Testis (tissue), 3 donors: ENCODE measurements around the gene TEX2. TPM values are rescaled to one million over a fixed set of nuclear protein-coding genes. Genes with fewer than 3 reads are reported as not detected.
A peak's percentile ranks its signal among the peaks of the same experiment; 100 is the strongest.
"Not testable (repeated sequence)": the region's sequence is repeated elsewhere in the genome, so short reads cannot be mapped to it uniquely, and the experiment has no call there.

Source experiments
- DNase-seq: peaks from one replicate; pipeline ENCODE4 v3.0.0-alpha.2; 2019
- H3K27ac ChIP-seq, 2 donors: fragments of 200-600 bp; sonication (generic); one replicate each; pipeline ENCODE4 v1.5.1; 2019
- H3K27me3 ChIP-seq: fragments of 200-600 bp; sonication (generic); one replicate; pipeline ENCODE4 v1.5.1; 2019
- H3K36me3 ChIP-seq: fragments of 200-600 bp; sonication (generic); one replicate; pipeline ENCODE4 v1.5.1; 2017; ENCODE audit warnings: low read depth; ENCODE audit errors: missing control alignments
- H3K4me1 ChIP-seq: fragments of 200-600 bp; sonication (generic); one replicate; pipeline ENCODE4 v1.5.1; 2019
- H3K4me3 ChIP-seq, 2 donors: fragments of 200-600 bp; sonication (generic); one replicate each; pipeline ENCODE4 v1.5.1; 2017 to 2019
- H3K9me3 ChIP-seq: fragments of 200-600 bp; sonication (generic); one replicate; pipeline ENCODE4 v1.5.1; 2017
- CTCF ChIP-seq, 3 experiments: fragments of 450-650 bp in 2 of 3; fragments of 200-600 bp in 1 of 3; sonication (generic) in 1 of 3; IDR thresholded peaks; one replicate each; pipeline ENCODE4 v1.5.1; 2016 to 2019; ENCODE audit warnings: antibody characterized with exemption in 3 of 3, mild to moderate bottlenecking in 2 of 3, moderate library complexity in 1 of 3
- POLR2A ChIP-seq: fragments of 450-650 bp; IDR thresholded peaks from one replicate; pipeline ENCODE4 v1.6.1; 2017; ENCODE audit warnings: antibody characterized with exemption, mild to moderate bottlenecking, moderate library complexity
- WGBS, 2 donors: methylation state at CpG; one replicate each; pipeline ENCODE4 v1.1.5; 2018; 5-methylcytosine and 5-hydroxymethylcytosine counted together
- intact Hi-C: fragments of 100-400 bp; cut with DNase I; formaldehyde crosslinking; loops from one replicate; pipeline ENCODE4 v1.15.1; 2023; ENCODE audit warnings: low total_unique reads
- polyA plus RNA-seq: library from polyadenylated mRNA; stranded (reverse); fragments of 350-450 nt; fragmentation: Illumina TruSeq; extraction: RNeasy Lipid Tissue Mini Kit (QIAGEN cat#74804); gene quantifications from one replicate; pipeline ENCODE4 v1.2.3, GENCODE V29; 2014; ENCODE audit warnings: low read depth, low replicate concordance; ENCODE audit not compliant: insufficient read depth
- total RNA-seq, 2 donors: library from RNA; depleted of rRNA; stranded (reverse); fragments of >200 nt; gene quantifications; one replicate each; pipeline ENCODE4 v1.2.3, GENCODE V29; 2016

The TEX2 gene
- total and polyA plus RNA-seq, 3 donors from 2014 or later = 66.0 to 136 (median 99.9) TPM

GRCh38 chr17:64183815-64184214 is 79.2 kb downstream of the TEX2 start:
- Histone ChIP-seq H3K27me3 (no peaks in the 10 kb centered on the region), H3K27ac (no peak overlapping the region), H3K4me3 (no peak overlapping the region), H3K9me3 (no peaks in the 10 kb centered on the region), H3K4me1 (peaks cover 12% of the 10 kb centered on the region), H3K36me3 (no peaks in the 10 kb centered on the region)
- no peak for DNase-seq
- WGBS, 2 donors = 90% methylated on average over 4 of the region's 4 CpGs
- TF ChIP-seq CTCF (IDR thresholded peaks at IDR 0.05) (no peak), POLR2A (no peak)
- intact Hi-C loops = no loop called here

GRCh38 chr17:64182325-64183012 is 80.6 kb downstream of the TEX2 start:
- intact Hi-C loops = no loop called here
- H3K27me3 ChIP-seq = no peaks in the 10 kb centered on the region

GRCh38 chr17:64180089-64181073 is 82.7 kb downstream of the TEX2 start:
- Histone ChIP-seq H3K9me3 (no peaks in the 10 kb centered on the region), H3K4me1 (peaks cover 19% of the 10 kb centered on the region), H3K27ac (peak overlapping the region in 1 of 2 donors; percentile 23), H3K27me3 (no peaks in the 10 kb centered on the region), H3K36me3 (no peaks in the 10 kb centered on the region), H3K4me3 (no peak overlapping the region)
- intact Hi-C loops = no loop called here
- TF ChIP-seq POLR2A = no peak
- no peak for DNase-seq
- 48 to 51% methylated on average over 11 of the region's 11 CpGs for WGBS, 2 donors

More at GRCh38 chr17:64182325-64183012, 80.6 kb downstream of the TEX2 start:
- H3K36me3 ChIP-seq = no peaks in the 10 kb centered on the region
- no peak overlapping the region for H3K4me3 ChIP-seq
- peaks cover 12% of the 10 kb centered on the region for H3K4me1 ChIP-seq
- no peak for TF ChIP-seq CTCF (IDR thresholded peaks at IDR 0.05)
- no peak for TF ChIP-seq POLR2A
- H3K27ac ChIP-seq = no peak overlapping the region
- DNase-seq = no peak
- H3K9me3 ChIP-seq = no peaks in the 10 kb centered on the region
- 92 to 95% methylated on average over 3 of the region's 3 CpGs for WGBS, 2 donors

GRCh38 chr17:64179024-64179423 is 84.0 kb downstream of the TEX2 start:
- intact Hi-C loops = not testable (repeated sequence)

GRCh38 chr17:64178011-64178825 is 84.8 kb downstream of the TEX2 start:
- H3K36me3 ChIP-seq = no peaks in the 10 kb centered on the region
- peaks cover 22% of the 10 kb centered on the region for H3K4me1 ChIP-seq
- no peak for TF ChIP-seq POLR2A
- no peak for TF ChIP-seq CTCF (IDR thresholded peaks at IDR 0.05)
- no peak overlapping the region for H3K4me3 ChIP-seq
- H3K27me3 ChIP-seq = no peaks in the 10 kb centered on the region
- no peaks in the 10 kb centered on the region for H3K9me3 ChIP-seq
- 66 to 71% methylated on average over 9 of the region's 9 CpGs for WGBS, 2 donors
- DNase-seq = no peak
- intact Hi-C loops = no loop called here
- no peak overlapping the region for H3K27ac ChIP-seq

More at GRCh38 chr17:64179024-64179423, 84.0 kb downstream of the TEX2 start:
- H3K9me3 ChIP-seq, H3K36me3 ChIP-seq, H3K27ac ChIP-seq, H3K4me3 ChIP-seq, H3K27me3 ChIP-seq: not testable (repeated sequence)
- H3K4me1 ChIP-seq = peaks cover 22% of the 10 kb centered on the region
- 41 to 52% methylated on average over 3 to 4 of the region's 4 CpGs for WGBS, 2 donors
- peak; percentile 42 for DNase-seq
